K562 (cell line): Measurements from ENCODE around the gene FAM187B. TPM values are rescaled to one million over a fixed set of nuclear protein-coding genes. Genes with fewer than 3 reads are reported as not detected.

Source experiments
- ARID3B ChIP-seq: fragments of 250-450 bp; sonication (Bioruptor Pico); IDR thresholded peaks from 2 replicates; pipeline ENCODE4 v1.4.0; 2020; ENCODE audit warnings: borderline replicate concordance
- ATF4 ChIP-seq: fragments of 450-650 bp; formaldehyde crosslinking; IDR thresholded peaks from 2 replicates; pipeline ENCODE4 v1.4.0; 2022; ENCODE audit warnings: mild to moderate bottlenecking, moderate library complexity
- CBX5 ChIP-seq: IDR thresholded peaks from 2 replicates; pipeline ENCODE4 v1.6.1; 2014; ENCODE audit warnings: low read depth, borderline replicate concordance
- ETV1 ChIP-seq: fragments of 450-650 bp; conservative IDR thresholded peaks from 2 replicates; pipeline ENCODE4 v1.6.1; 2016; ENCODE audit warnings: missing genetic modification characterization, control low read depth, low read depth, missing compliant biosample characterization
- GTF2A2 ChIP-seq: IDR thresholded peaks from 2 replicates; pipeline ENCODE4 v1.6.1; 2016; ENCODE audit warnings: mild to moderate bottlenecking, missing genetic modification characterization, missing compliant biosample characterization
- HMG20B ChIP-seq: fragments of 250-450 bp; sonication (Bioruptor Pico); IDR thresholded peaks from 2 replicates; pipeline ENCODE4 v1.5.0; 2021; ENCODE audit warnings: mild to moderate bottlenecking
- MBD2 ChIP-seq: sonication (generic); IDR thresholded peaks from 2 replicates; pipeline ENCODE4 v1.6.1; 2016; ENCODE audit warnings: low read depth, borderline replicate concordance
- MYBL2 ChIP-seq, 2 experiments: fragments of 450-650 bp in 1 of 2; sonication (generic) in 1 of 2; formaldehyde crosslinking in 1 of 2; IDR thresholded peaks; 2 replicates each; pipeline versions ENCODE4 v1.6.1 to v1.8.1; 2017 to 2022; ENCODE audit warnings: borderline replicate concordance in 1 of 2, inconsistent platforms in 1 of 2, low read depth in 1 of 2, mild to moderate bottlenecking in 1 of 2, missing genetic modification reagents in 1 of 2, moderate library complexity in 1 of 2
- MYNN ChIP-seq, 2 experiments: sonication (generic); formaldehyde crosslinking in 1 of 2; IDR thresholded peaks; 2 replicates each; pipeline versions ENCODE4 v1.5.0 to v1.6.1; 2016 to 2020; ENCODE audit warnings: antibody characterized with exemption in 1 of 2, missing genetic modification reagents in 1 of 2
- NFIC ChIP-seq: fragments of 450-650 bp; IDR thresholded peaks from 2 replicates; pipeline ENCODE4 v1.6.1; 2017; ENCODE audit warnings: mild to moderate bottlenecking, inconsistent platforms
- NONO ChIP-seq, 2 experiments: fragments of 200-400 bp in 1 of 2; fragments of 450-650 bp in 1 of 2; formaldehyde crosslinking in 1 of 2; IDR thresholded peaks; 2 replicates each; pipeline ENCODE4 v1.6.1; 2017; ENCODE audit warnings: low read depth in 2 of 2, mild to moderate bottlenecking in 2 of 2, moderate library complexity in 2 of 2, low read length in 1 of 2
- POLR2AphosphoS5 ChIP-seq: IDR thresholded peaks from 2 replicates; pipeline ENCODE4 v1.6.1; 2011; ENCODE audit warnings: mild to moderate bottlenecking, low read depth, low read length, moderate library complexity; ENCODE audit not compliant: control insufficient read depth, insufficient read depth
- PTBP1 ChIP-seq: fragments of 200-400 bp; formaldehyde crosslinking; IDR thresholded peaks from 2 replicates; pipeline ENCODE4 v1.6.1; 2017; ENCODE audit warnings: low read depth, low read length
- PURB ChIP-seq: sonication (generic); formaldehyde crosslinking; IDR thresholded peaks from 2 replicates; pipeline ENCODE4 v1.9.0; 2021; ENCODE audit warnings: low read depth, mild to moderate bottlenecking, missing genetic modification reagents
- SIN3B ChIP-seq: fragments of 450-650 bp; IDR thresholded peaks from 2 replicates; pipeline ENCODE4 v1.6.1; 2017; ENCODE audit warnings: low read depth, mild to moderate bottlenecking, moderate library complexity
- TAF7 ChIP-seq: fragments of 450-650 bp; IDR thresholded peaks from 2 replicates; pipeline ENCODE4 v1.6.1; 2016; ENCODE audit warnings: missing genetic modification characterization, missing compliant biosample characterization
- TAL1 ChIP-seq: fragments of 450-650 bp; IDR thresholded peaks from 2 replicates; pipeline ENCODE4 v1.6.1; 2016; ENCODE audit warnings: mild to moderate bottlenecking
- TBP ChIP-seq: optimal IDR thresholded peaks from 2 replicates; pipeline ENCODE3; 2011; ENCODE audit warnings: low read depth, low read length, improper control_type of control experiment
- TRIM28 ChIP-seq: fragments of 450-650 bp; IDR thresholded peaks from 2 replicates; pipeline ENCODE4 v1.6.1; 2017
- XRCC5 ChIP-seq: fragments of 200-400 bp; formaldehyde crosslinking; IDR thresholded peaks from 2 replicates; pipeline ENCODE4 v1.6.1; 2017; ENCODE audit warnings: low read depth, mild to moderate bottlenecking, low read length
- ZBTB33 ChIP-seq: sonication (generic); formaldehyde crosslinking; IDR thresholded peaks from 2 replicates; pipeline ENCODE4 v1.8.1; 2023; ENCODE audit warnings: mild to moderate bottlenecking, missing genetic modification reagents
- ZBTB8A ChIP-seq: fragments of 450-650 bp; IDR thresholded peaks from 2 replicates; pipeline ENCODE4 v1.6.1; 2018; ENCODE audit warnings: mild to moderate bottlenecking, moderate library complexity; ENCODE audit not compliant: partially characterized antibody
- ZFPM2 ChIP-seq: fragments of 250-450 bp; sonication (Bioruptor Pico); IDR thresholded peaks from 2 replicates; pipeline ENCODE4 v1.5.1; 2022; ENCODE audit warnings: mild to moderate bottlenecking
- ZNF12 ChIP-seq: sonication (generic); formaldehyde crosslinking; IDR thresholded peaks from 2 replicates; pipeline ENCODE4 v1.4.0; 2020; ENCODE audit warnings: mild to moderate bottlenecking, missing genetic modification reagents
- ZNF121 ChIP-seq: sonication (generic); formaldehyde crosslinking; conservative IDR thresholded peaks from 2 replicates; pipeline ENCODE4 v1.8.0; 2022; ENCODE audit warnings: missing genetic modification reagents
- ZNF75A ChIP-seq: fragments of 450-650 bp; formaldehyde crosslinking; IDR thresholded peaks from 2 replicates; pipeline ENCODE4 v1.4.0; 2020; ENCODE audit warnings: mild to moderate bottlenecking
- polyA plus RNA-seq, 8 experiments: library from polyadenylated mRNA; depleted of rRNA in 4 of 8; stranded (reverse) in 5 of 8; unstranded in 3 of 8; fragments of >200 nt; fragmentation: Nextera tagmentation in 2 of 8; fragmentation: Illumina TruSeq in 1 of 8; extraction: Ambion mirVana in 2 of 8; extraction: Trizol in 1 of 8; gene quantifications; 2 replicates each; pipeline versions ENCODE4 v1.2.1 to v1.2.3, GENCODE V29; 2011 to 2014; ENCODE audit warnings: inconsistent platforms in 1 of 8, missing spikeins in 1 of 8
- total RNA-seq, 7 experiments: library from RNA; depleted of rRNA in 6 of 7; stranded (reverse); fragments of >200 nt in 6 of 7; fragmentation: Illumina TruSeq in 2 of 7; extraction: Trizol in 2 of 7; gene quantifications; 2 replicates each; pipeline versions ENCODE4 v1.2.1 to v1.2.3, GENCODE V29; 2011 to 2021; ENCODE audit warnings: low replicate concordance in 1 of 7

The FAM187B gene
- total and polyA plus RNA-seq, 9 of the 15 experiments (the other 6 are each of a cell fraction or from before 2014, with no cell fraction given) = 0.04 to 0.09 TPM; not detected in 7

GRCh38 chr19:35220315-35220921 lies 8.1 kb downstream of the FAM187B start (continued):
- 0 out of 2 replicates have a peak, but pooled peaks have one; percentile 28 for TF ChIP-seq GTF2A2 (tag)
- TF ChIP-seq NONO (IDR thresholded peaks at IDR 0.05; ENCODE audit: low read depth in 2 of 2, low read length in 1 of 2) = peak in 1 of 2 experiments; percentile 17; a peak in 1 of 4 replicates
- TF ChIP-seq MBD2 = peak; percentile 53; the same call in 1 of the 2 replicates
- no peak for TF ChIP-seq ZNF75A (CRISPR knock-in tag)
- TF ChIP-seq PURB = no peak
- TF ChIP-seq HMG20B = no peak
- peak; percentile 23 for TF ChIP-seq TRIM28
- 0 out of 2 replicates have a peak, but pooled peaks have one; percentile 24 for TF ChIP-seq CBX5
- no peak for TF ChIP-seq XRCC5
- no peak for TF ChIP-seq ZFPM2 (CRISPR knock-in tag)
- peak; percentile 85 for TF ChIP-seq POLR2AphosphoS5
- TF ChIP-seq ATF4 (CRISPR knock-in tag) = peak; percentile 37; the same call in 1 of the 2 replicates
- peak; percentile 36; the same call in 1 of the 2 replicates for TF ChIP-seq ZBTB33 (CRISPR knock-in tag)
- peak; percentile 94 for TF ChIP-seq ETV1
- no peak for TF ChIP-seq SIN3B
- peak; percentile 47; the same call in 1 of the 2 replicates for TF ChIP-seq MYBL2 (IDR thresholded peaks at IDR 0.05; ENCODE audit: low read depth)
- no peak for TF ChIP-seq MYBL2 (CRISPR knock-in tag; IDR thresholded peaks at IDR 0.05; ENCODE audit: borderline replicate concordance)
- TF ChIP-seq TBP = peak; percentile 48
- 0 out of 2 replicates have a peak, but pooled peaks have one; percentile 20 for TF ChIP-seq PTBP1
- TF ChIP-seq TAF7 (tag) = no peak
- peak; percentile 23; the same call in 1 of the 2 replicates for TF ChIP-seq ARID3B (CRISPR knock-in tag)
- no peak for TF ChIP-seq ZNF12 (CRISPR knock-in tag)
- peak; percentile 91 for TF ChIP-seq NFIC
- no peak for TF ChIP-seq ZBTB8A
- peak; percentile 96 for TF ChIP-seq TAL1
- TF ChIP-seq MYNN (IDR thresholded peaks at IDR 0.05) = peak; percentile 45; the same call in 1 of the 2 replicates
- TF ChIP-seq MYNN (CRISPR knock-in tag; IDR thresholded peaks at IDR 0.05) = no peak
- TF ChIP-seq ZNF121 (CRISPR knock-in tag) = no peak
